Epithelial cell of esophagus (primary cell): ENCODE results near the gene CDK14.

Experiments used
- DNase-seq: peaks from one replicate; pipeline ENCODE4 v3.0.0; 2010; ENCODE audit warnings: low read depth
- H3K4me3 ChIP-seq: 2 replicates; pipeline ENCODE4 v1.5.1; 2011; ENCODE audit warnings: mild to moderate bottlenecking, low read length, control low read depth
- CTCF ChIP-seq: IDR thresholded peaks from 2 replicates; pipeline ENCODE4 v1.5.1; 2011; ENCODE audit warnings: low read depth, mild to moderate bottlenecking, low read length, control low read depth, inconsistent platforms; ENCODE audit not compliant: insufficient read depth; ENCODE audit errors: missing control alignments

Gene CDK14

GRCh38 chr7:90864088-90864487 lies 268.0 kb downstream of the CDK14 start:
- DNase-seq: no peak
- no peak overlapping the region for H3K4me3 ChIP-seq
- TF ChIP-seq CTCF: no peak

- no peak for DNase-seq
- no peak for TF ChIP-seq CTCF
- H3K4me3 ChIP-seq: no peak overlapping the region
Observed at GRCh38 chr7:90869335-90869734, 273.2 kb downstream of the CDK14 start.

GRCh38 chr7:90876701-90877100 lies 280.6 kb downstream of the CDK14 start:
- no peak for DNase-seq
- TF ChIP-seq CTCF: no peak
- no peak overlapping the region for H3K4me3 ChIP-seq

GRCh38 chr7:90877201-90877600 lies 281.1 kb downstream of the CDK14 start:
- no peak for TF ChIP-seq CTCF
- no peak for DNase-seq
- no peak overlapping the region for H3K4me3 ChIP-seq

GRCh38 chr7:90879924-90880323 lies 283.8 kb downstream of the CDK14 start:
- TF ChIP-seq CTCF: no peak

GRCh38 chr7:90886416-90886815 lies 290.3 kb downstream of the CDK14 start:
- no peak for DNase-seq
- TF ChIP-seq CTCF: no peak
- H3K4me3 ChIP-seq: no peak overlapping the region

More at GRCh38 chr7:90879924-90880323, 283.8 kb downstream of the CDK14 start:
- no peak overlapping the region for H3K4me3 ChIP-seq
- no peak for DNase-seq

- DNase-seq: peak; percentile 7
- no peak for TF ChIP-seq CTCF
- H3K4me3 ChIP-seq: no peak overlapping the region
Observed at GRCh38 chr7:90889210-90889609, 293.1 kb downstream of the CDK14 start.
